ENCODE measurements around the gene PHACTR1. TPM values are rescaled to one million over a fixed set of nuclear protein-coding genes. Genes with fewer than 3 reads are reported as not detected.

The PHACTR1 gene
- total RNA-seq, 1 donor from 2014 or later, result 3.6 TPM

DNA sequence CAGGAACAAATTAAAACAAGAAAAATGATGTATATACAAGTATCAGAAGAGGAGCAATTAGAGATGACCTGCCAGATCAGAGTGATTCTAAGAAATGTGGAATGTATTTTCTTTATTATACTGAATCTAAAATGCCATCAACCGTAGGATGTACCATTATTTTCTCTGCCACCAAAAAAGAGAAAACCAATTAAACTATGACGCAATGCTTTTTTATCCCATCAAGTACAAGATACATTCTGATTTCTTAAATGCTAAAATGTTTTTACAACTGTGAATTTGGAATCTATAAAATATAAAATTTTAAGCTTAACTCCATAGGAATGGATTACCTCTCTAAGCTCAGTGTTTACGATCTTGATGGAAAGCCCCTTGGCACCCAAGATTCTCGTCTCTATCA, 85.9 kb downstream of the PHACTR1 start:
- no peak for DNase-seq (ENCODE audit: low spot score)

DNA sequence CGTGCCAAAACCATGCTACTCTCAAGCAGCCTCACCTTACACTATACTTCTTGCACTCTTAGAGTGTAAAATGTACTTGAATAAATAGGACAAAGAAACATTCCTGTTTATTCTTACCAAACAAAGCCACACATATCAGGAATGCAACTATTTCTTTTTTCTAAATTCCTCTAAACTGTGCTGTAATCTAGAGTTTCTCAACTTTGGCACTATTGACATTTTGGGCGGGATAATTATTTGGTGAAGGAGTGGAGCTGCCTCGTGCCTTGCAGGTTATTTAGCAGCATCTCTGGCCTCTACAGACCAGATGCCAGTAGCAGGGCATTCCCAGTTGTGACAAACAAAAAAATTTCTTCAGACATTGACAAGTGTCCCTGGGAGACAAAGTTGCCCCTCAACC, 86.9 kb downstream of the PHACTR1 start:
- DNase-seq (ENCODE audit: low spot score), result no peak

DNA sequence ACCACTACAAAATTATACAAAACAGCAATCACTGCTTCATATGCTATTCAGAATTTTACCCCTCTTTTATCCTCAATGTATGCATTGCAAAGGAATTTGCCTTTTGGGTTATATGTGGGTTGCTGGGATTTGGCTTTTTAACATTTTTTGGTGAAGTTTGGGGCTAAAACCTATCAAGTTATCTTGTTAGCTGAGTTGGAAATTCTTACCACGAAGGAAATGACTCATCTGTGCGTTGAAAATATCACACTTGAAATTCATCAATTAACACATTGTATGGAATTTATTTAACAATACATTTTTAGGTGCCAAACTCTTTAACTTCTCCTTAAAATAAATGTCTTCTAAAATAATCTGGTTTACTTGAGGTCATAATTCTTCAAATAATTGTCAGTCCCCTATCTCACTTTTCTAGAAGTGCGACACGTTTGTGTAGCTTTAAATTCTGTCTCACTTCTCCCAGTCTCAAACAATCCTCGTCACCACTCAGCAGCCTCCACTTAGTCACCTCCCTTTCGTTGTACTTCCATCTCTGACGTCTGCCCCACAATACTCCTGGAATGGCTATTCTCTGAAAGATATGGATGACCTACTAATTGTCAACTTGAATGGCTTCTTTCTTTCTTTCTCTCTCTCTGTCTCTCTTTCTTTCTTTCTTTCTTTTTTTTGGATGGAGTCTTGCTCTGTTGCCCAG, 88.5 kb downstream of the PHACTR1 start:
- no peak for DNase-seq (ENCODE audit: low spot score)

DNA sequence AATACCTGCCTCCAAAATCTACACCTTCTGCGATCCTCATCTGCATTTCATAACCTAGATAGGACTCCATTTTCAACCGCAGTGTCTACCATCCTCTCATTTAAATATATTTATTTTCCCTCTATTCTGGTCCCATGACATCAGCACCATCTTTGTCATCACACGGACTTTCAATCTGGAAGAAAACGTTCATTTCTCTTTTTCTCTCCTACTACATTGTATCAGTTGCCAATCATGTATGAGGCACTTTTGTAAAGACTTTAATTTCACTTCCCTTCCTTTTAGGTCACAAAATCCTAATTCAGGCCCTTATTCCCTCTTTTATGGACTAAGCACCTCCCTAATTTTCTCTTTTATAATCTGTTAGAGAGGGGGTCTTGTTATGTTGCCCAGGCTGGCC, 89.6 kb downstream of the PHACTR1 start:
- no peak for DNase-seq (ENCODE audit: low spot score)

DNA sequence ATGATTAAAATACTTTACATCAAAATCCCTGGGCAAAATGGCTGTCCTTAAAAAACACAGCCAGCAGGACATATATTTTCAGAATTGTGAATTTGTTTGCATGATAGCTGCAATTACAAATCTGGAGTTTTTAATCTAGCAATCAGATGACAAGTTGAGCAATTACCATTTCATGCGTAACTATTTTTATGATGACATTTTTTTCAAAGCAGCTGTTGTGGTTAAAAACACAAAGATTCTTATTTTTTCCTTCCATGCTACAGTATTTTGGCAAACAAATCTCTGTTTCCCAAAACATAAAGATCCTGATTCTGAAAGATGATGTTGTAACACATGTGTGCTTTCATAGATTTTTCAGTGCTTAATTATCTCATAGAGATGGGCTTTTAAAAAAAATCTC, 90.2 kb downstream of the PHACTR1 start:
- DNase-seq (ENCODE audit: low spot score), result no peak

DNA sequence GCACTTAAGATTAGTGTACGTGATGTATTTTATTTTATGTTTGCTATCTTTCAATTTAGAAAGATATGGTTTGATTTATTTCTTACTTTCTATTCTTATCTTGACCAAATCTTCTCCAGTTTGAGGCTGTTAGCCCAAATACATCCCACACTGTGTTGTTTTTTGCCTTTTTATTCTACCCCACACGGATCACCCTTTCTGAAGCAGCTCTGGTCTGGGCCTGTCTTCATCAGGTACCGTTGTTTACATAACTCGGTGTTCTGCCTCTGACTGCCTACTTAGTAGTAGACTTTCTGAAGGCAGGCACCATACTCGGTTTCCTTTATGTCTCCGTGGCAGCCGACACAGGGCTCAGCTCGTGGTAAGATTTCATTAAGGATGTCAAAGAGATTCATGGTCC, 95.0 kb downstream of the PHACTR1 start:
- no peak for DNase-seq (ENCODE audit: low spot score)

DNA sequence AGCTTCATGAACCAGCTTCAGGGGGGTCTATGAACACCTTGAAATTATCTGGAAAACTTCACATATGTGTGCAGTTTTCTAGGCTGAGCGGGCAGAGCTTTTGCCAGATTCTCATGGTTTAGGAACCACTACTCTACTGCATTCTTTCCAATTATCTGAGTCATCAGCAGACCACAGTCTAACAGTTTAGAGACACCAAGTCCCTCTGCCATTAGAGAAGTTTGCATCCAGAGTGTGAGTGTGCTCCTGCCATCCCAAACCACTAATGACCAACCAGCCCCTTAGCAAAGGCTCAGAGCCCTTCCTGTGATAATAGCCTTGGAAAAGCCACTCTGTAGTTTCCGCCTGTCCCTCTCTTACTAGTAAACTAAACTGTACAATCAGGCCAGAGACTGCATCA, 96.8 kb downstream of the PHACTR1 start:
- no peak for DNase-seq (ENCODE audit: low spot score)

DNA sequence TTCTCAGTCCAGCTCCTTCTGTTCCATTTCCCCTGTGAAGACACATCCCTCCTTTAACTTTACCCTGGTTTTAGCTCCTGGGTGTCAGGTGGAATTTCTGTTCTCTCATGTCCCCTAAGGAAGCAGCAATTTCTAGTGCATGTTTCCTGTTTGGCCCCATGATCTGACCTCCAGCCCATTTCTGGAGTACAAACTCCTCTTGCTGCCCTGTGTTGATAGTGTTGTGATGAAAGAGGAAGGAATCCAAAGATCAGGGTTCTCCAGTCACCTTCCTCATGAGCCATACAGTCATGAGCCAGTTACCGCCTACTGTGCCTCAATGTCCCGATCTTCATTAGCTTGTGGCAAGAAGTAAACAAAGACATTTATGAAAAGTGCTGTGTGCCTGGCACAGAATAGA, 97.4 kb downstream of the PHACTR1 start:
- DNase-seq (ENCODE audit: low spot score), result no peak

DNA sequence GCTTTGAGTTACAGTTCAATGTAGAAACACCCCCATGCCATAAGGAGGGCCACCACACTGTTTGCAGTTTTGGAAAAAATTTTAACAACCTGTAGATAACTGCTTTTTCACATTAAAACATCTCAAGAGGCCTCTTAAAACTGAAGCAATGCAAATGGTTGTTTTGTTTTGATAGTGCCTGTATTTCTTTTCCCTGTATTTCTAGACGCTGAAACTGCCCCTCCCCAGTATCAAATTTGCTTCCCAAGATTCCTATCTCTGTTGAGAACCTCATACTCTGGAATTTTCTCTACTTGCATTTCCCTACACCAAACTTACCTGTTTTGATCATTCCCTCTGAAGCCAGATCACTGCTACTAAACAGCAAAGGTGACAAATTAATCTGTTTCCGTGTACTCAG, 98.5 kb downstream of the PHACTR1 start:
- no peak for DNase-seq (ENCODE audit: low spot score)

DNA sequence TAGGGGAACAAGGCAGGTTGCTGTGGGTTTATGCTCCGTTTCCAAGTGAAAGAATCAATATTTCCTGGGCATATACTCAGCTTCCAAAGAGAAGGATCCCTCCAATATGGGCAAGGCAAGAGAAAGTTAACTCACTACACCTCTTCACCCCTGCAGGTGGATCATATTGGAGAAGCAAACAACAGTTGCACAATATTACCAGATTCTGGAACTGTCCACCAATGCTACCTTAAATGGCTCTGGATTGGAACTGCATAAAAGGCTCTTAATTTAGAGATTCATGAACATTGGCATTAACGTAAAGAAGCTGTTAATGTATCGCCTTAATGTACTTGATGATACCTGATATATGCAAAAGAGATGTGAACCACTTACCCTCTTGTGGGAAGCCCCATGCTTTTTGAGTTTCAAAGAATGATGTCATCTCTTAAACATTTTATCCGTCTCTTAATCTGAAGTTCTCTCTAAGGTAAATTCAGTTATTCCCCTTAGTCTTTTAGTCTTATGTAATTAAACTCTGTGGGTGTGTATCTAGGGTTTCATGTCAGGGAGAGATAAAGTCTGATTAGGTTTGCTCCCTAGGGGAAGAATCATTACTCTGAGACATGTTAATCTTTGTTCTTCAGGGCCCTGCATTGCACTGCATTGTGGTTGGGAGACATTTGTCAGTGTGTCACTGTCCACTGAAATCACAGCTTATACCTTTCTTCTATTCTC, 99.5 kb downstream of the PHACTR1 start:
- DNase-seq (ENCODE audit: low spot score), result peak; percentile 8

DNA sequence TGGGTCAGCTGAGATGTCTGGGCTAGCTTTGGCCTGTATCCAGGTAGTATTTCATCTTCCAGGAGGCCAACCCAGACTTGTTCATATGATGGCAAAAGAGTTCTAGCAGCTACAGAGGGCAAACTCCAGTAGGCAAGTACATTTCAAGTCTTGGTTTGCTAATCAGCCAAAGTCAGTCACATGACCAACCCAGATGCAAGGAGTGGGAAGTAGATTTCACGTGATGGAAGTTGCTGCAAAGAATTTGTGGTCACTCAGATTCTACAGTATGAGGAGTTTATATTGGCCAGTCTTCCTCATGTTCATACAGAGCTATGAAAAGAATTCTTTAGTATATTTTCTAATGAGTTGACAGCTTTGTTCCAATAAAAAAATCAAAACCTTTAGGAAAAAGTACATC, 101.8 kb downstream of the PHACTR1 start:
- DNase-seq (ENCODE audit: low spot score), result no peak

DNA sequence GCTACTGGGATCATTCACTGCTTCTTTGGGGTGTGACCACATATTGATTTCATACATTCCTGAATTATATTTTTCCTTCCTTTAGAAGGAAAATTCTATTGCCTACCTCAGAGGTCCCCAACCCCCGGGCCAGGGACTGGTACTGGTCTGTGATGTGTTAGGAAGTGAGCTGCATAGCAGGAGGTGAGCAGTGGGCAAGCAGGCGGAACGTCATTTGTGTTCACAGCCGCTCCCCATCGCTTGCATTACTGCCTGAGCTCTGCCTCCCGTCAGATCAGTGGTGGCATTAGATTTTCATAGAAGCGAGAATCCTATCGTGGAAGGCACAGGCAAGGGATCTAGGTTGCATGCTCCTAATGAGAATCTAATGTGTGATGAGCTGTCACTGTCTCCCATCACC, 107.3 kb downstream of the PHACTR1 start:
- no peak for DNase-seq (ENCODE audit: low spot score)

DNA sequence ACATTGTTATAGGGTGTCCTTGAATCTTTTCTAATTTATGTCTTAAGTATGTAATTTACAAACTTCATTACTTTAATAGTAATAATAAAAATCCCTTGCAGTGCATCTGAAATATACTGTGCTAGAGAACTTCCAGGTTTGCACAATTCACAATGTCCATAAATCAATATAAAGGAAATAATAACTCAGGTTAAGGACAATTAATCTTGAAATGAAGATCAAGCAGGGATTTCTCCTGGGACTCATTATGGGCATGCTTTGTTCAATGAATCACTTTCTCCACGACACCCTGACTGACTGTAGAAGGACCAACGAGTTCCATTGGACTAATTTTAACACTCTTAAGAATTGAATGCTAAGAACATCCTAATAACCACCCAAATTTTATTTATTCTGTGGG, 110.0 kb downstream of the PHACTR1 start:
- DNase-seq (ENCODE audit: low spot score), result no peak

DNA sequence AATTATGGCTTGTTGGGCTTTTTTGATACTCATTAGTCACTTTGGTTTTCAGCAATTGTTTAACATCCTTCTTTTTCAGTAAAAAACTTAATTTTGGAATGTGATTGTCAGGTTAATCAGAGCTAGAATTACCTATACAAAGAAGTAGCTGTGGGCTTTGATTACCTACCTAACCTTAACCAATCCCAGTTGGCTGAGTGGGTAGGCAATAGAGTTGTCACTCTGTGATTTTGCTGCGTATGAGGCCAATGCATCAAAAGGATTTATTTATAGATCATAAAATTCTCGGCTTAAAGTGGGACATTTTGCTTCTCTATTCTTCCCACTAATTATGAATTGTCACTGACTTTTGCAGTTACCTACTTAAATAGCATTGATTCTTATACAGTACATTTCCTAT, 111.4 kb downstream of the PHACTR1 start:
- no peak for DNase-seq (ENCODE audit: low spot score)

DNA sequence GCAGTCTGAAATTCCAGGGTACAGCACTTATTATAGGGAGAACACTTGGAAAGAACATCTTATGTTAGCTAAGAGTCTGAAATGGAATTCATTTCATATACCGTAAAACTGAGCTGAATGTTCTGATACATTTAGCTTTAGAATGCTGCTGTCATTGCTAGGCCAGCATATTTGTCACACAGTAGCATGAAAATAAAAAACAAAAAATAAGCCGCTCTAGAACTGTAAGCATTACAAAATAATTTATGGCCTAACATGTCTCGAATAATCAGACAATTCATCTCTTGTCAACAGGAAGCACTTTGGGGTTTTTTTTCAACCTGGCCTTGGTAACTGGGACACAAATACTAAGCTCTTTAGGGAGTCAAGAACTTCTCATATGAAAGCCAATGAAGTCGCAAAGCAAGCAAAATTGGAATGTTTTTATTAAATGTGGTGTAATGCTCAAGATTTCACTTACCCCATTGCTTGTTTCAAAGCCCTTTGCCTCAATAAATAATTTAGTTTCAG, 115.7 kb downstream of the PHACTR1 start:
- DNase-seq (ENCODE audit: low spot score), result peak; percentile 11

DNA sequence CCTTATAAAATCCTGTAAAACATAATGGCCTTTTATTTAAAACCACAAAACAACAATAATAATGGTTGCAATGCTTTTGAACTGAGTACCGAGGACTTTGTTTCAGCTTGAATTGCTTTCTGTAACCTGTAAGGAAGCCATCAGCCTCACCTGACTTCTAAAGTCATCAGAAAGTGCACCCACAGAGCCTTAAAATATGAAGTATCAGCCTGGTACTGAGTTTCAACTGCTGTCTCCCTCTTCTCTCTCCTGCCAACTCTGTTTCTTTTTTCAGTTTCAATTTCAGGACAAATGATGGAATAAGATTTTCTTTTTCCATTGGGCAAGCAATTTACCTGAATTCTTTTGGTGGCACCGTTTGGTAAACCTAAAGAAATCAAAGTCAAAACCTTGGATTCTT, 119.4 kb downstream of the PHACTR1 start:
- no peak for DNase-seq (ENCODE audit: low spot score)

DNA sequence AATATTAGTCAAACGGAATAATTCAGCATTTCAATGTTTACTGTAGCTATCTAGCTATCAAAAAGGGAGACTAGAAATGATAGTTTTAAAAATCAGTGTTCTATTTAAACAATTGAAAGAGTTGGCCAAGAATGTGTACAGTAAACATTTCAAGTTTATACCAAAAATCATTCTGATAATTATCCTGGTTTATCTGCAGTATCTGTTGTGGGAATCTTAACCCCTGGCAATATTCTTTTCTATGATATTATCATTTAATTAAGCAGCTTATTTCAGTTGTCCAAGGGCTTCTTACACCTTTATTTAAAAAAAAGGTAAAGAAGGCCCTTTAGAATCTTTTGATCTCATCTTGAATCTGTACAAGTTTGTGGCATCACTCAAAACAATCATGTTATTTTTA, 125.1 kb downstream of the PHACTR1 start:
- DNase-seq (ENCODE audit: low spot score), result no peak

DNA sequence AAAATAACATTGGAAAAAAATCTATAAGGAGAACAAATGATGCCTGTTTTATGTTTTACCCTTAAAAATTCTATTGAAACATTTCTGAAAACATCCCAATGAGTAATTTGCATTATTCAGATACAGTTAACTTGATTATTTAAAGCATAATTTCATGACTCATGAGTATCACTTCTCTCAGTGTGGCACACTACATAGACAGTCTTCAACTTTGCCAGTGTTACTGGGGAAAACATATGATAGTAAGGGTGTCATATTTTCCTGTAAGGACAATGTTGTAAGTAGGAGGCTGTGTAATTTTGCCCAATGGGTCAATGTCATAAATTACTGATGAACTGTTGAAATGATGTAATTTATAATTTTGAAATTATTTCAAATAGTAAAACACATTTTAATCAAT, 125.5 kb downstream of the PHACTR1 start:
- DNase-seq (ENCODE audit: low spot score), result no peak

DNA sequence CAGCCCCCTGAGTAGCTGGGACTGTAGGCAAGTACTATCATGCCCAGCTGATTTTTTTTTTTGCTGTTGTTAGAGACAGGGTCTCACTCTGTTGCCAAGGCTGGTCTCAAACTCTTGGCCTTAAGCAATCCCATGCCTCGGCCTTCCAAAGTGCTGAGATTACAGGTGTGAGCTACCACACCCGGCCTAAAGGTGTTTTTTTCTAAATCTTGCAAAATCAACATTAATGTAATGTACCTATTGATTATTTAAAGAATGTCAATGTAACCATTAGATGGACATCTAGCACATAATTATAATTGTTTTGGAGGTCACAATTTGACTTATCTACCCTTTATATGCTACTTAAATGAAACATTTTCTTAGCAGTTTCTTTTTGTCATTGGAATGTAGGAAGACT, 126.1 kb downstream of the PHACTR1 start:
- DNase-seq (ENCODE audit: low spot score), result no peak

DNA sequence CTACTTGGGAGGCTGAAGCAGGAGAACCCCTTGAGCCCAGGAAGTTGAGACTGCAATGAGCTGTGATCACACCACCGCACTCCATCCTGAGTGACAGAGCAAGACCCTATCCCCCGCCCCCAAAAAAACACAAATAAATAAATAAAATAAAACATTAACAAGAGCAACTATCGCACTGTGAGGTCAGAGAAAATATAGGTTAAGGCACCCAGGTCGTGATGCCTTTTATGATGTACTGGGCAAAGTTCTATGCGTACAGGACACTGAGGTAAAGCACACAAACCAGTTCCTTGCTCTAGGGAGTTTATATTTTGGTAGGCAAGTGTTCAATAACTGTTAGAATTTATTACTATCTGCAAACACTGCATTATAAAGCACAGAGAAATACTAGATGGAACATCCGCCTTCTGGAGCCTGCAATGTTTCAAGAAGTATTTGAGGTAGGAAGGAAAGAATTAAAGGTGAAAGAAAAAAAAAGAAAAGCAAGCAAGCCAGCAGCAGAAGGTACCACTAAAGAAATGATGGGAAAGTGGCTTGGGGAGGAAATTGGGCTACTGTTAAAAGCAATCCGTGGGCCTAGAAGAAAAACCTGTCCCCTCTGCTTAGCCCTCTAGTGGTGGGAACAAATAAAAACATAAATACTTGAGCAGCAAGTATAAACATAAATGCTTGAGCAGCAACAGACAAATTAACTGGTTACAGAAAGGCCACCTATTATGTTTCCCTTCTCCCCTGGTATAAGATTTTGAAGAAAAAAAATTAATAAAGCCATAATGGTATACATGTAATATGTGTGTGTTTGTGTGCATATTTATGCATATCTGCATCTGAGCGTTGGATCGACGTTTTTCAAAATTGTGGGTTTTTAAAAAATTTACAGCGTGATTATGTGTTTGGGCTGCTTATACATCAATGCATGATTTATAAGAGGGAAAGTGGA, 128.0 kb downstream of the PHACTR1 start:
- peak; percentile 17 for DNase-seq (ENCODE audit: low spot score)

DNA sequence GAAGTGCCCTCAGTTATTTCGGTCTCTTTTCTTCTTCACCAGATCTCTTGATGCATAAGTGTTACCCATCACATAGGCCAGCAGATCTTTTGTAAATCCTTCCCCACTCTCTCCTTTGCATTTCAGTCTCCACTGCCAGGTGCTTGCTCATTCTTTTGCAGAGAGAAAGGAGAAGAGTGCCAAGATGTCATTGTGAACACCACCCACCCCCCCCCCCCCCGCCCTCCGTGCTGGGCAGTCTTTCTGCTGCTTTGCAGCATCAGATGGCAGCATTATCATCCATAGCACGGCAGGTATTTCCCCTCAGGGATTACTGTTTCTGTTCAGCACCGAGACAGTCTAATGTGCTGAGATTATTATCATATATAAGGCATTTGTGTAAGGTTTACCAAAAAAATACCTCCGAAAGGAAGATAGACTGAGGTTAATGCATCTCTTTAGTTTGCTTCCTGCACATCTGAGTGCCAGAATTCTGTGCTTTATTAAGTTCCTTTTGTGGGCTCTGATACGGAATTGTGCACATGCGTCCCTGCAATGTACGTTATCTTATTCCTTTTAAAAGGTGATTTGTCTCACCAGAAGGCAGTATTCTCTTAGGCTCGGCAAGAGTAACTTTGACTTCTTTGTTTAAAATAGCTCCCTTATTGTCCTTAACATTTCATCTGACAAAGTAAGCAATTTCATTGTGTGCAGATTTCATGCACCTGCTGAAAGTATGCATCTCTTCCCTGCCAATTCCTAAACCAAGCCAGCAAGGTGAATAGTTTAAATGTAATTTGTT, 128.8 kb downstream of the PHACTR1 start:
- DNase-seq (ENCODE audit: low spot score), result peak; percentile 40
